ENCODE measurements around the gene CHN1.

Gene CHN1

DNA sequence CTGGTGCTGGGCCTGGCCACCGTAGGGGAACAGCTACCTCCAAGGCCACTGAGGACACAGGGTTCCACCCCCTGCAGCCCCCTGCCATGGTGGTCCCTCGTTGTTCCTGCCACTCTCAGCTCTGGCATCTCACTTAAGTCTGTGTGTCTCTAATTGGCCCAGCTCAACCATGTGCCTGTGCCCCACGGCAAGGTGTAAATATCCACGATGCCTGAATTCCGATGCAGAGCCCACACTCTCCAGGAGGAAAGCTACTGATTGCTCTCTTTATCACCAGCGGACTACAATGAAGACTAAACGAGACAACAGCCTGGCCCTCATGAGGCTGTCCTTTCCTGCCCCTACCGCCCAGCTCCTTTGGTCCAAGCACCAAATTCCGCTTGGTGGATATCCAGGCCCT is 223.9 kb downstream of the CHN1 start:
- no peak for DNase-seq

DNA sequence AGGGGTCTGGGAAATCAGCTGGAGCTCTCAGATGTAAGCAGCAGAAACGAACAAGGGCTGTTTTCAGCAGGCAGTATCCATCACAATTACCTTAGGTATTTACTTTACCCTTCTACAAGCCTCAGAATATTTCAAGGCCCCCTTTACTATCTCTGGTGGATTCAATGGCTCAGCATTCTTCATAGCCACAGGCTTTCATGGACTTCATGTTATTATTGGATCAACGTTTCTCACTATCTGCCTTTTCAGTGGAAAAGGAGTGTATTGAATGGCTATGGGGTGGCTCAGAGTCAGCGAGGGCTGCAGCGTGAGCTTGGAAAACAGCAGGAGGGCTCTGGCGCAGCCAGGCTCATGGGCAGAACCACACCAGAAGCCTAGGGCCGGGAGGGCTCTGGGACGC is 224.3 kb downstream of the CHN1 start:
- DNase-seq: no peak

DNA sequence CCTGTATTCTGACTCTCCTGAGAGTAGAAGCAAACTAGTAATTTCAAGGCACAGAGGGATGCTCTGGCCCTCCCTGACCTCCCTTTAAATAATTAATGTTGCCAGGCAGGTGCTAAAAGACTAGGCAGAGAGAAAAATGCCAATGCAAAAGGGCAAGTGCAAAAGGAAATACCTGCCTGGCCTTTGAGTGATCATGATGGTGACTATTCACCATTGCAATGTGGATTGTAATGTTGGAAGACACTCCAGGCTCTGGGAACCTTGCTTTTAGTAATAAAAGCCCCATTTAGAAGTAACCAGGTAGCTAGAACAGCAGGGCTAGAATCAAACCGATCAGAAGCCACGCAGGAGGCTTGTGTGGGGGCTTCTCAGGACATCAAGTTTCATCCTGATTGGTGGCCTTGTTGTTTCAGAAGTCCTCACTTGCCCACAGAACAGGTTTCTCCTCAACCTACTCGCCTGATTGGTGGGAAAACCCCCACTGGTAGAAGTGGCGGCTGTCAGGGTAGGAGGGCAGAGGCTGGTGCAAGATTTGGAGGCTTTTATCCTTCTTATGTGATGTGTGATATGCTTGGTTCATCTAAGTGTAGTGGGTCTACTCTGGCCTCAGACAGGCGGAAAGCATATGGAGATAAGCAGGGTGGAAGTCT is 224.9 kb downstream of the CHN1 start:
- DNase-seq: no peak

DNA sequence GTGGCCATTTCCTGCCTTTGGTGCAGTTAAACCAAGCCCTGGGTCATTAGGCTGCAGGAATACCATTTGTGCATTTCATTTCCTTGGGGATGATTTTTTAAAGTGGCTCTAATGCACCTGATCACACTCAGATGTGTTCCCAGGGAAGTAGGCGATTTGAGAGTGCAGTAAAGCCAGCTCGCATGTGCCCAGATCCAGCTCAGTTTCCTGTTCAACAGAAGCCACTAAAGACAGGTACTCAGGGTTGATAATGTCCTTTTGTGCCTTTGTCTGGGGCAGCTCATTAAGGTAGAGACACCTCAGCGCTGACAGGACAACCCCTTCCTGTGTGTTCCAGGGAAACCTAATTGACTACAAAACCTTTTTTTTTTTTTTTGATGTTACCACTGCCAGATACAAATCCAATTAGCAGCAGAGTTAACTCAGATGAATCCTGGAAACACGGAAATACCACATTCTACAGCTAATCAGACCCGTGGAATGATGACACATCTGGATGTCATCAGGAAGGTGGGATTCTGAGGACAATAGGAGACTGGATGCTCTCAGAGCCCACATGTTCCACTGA is 225.7 kb downstream of the CHN1 start:
- DNase-seq: no peak

DNA sequence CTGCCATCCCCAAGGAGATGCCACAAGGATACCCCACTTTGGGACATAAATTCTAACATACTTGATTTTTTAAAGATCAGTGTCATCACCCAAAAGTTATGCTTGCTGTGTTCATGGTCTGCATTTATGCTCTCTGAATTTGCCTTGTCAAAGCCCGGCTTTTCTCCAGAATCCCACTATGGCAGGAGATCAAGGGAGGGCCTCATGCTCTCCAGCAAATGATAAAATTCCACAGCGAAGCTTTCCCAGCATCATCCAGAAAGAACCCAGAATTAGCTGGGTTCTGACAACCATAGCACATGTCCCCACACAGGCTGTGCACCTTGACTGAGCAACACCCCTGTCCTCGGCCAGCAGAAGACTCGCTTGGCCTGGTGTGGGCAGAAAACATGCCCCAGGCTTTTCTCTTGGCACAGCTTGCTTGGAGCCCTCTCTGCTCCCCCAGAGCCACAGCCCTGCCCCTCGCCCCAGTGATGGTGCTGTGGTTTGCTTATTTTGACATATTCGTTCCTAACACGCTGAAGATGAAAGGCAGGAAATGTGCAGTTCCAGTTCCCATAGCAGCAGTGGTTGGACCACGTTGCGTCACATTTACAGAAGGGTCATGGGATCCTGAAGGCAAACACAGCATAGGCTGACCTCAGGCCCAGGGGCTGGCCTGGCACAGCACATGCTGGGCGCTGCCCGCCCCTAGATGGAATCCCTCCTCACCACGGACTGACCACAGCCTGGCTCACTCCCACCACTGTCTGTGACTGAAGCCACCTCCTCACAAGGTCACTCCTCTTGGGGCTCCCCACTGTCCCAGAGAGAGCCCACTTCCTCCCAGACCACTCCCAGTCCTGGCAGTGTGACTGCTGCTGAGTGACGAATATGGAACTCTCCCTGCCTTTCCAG is 226.8 kb downstream of the CHN1 start:
- peak; percentile 28 for DNase-seq

DNA sequence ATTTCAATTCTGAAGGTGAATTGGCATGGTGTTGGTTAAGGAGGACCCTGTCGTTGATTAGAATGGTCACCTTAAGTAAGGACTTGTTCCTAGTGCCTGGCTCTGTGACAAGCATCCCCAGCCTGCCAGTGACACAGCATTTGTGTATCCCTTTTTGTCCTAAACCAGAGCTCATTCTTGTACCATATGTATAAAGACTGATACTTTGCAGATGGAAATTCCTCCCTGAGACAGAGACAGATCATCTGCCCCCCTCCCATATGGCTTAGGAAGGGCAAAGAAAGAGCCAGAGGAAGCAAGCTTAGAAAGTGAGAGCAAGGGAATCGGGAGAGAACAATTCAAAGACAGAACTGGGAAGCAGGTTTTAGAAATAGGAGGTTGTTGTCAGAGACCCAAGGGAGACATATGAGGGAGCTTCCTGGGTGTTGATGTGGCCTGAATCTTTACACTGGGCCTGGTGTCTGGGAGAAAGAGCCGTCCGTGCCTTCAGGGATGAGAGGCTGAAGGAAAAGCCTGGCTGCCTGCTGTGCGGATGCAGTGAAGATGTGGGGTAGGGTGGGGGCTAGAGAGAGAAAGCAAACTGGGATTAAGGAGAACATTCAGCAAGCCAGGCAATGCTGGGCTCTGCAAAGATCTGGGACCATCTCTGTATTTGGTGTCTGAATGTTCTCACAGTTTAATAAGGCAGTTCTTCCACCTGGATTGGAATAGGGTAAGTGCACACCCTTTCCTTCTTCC is 227.7 kb downstream of the CHN1 start:
- DNase-seq: no peak

DNA sequence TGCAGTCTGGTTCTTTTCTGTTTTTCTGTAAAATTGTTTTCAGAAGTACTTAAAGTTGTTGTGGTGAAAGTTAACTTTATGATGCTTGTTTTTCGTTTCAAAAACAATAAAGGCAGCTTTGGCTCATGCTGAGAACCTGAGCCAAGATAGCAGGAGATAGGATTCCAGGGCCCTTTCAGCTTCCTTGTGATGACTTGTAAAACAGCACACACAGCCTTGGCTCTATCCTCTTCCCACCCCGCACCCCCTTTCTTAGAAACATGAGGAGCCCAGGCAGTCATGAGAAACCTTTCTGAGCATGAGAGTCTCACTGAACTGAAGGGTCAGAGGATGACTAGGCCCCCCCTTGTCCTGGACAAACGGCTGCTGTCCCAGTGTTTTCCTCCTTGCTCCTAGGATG is 228.5 kb downstream of the CHN1 start:
- no peak for DNase-seq

DNA sequence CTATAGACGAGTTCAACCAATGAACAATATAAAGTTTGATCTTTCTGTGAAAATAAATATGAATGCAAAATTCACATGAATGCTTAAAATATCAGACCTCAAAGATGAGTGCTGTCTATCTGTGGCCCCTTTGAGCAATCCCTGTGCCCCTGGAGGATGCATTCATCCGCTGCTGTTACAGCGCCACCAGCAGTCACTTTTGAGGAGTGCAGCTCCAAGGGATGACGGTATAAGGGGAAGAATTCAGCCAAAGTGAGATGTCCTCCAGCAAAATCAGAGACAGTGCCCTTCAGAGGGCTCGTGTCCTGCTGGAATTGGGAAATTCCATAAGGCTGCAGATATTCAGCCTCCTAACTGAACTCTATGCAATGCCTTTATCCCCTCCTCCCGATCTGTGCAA is 229.0 kb downstream of the CHN1 start:
- DNase-seq: no peak

DNA sequence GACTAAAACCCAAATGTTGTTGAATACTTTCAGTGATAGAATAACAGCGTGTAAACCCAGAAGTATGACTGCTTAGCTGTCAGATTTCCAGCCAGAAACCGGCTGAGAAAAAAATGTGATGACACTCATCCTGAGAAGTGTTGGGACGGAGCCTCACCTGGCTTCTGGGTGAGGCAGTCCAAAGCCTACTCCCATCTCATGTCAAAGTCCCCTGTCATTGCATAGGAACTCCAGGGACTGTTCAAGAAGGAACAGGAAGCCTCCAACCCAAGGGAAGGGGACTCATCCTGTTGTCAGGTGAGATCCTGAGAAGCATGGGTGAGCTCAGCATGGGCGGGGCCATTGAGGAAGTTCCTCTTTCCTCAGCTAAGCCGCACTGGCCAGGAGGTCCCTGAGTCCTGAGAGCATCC is 229.6 kb downstream of the CHN1 start:
- DNase-seq: no peak

DNA sequence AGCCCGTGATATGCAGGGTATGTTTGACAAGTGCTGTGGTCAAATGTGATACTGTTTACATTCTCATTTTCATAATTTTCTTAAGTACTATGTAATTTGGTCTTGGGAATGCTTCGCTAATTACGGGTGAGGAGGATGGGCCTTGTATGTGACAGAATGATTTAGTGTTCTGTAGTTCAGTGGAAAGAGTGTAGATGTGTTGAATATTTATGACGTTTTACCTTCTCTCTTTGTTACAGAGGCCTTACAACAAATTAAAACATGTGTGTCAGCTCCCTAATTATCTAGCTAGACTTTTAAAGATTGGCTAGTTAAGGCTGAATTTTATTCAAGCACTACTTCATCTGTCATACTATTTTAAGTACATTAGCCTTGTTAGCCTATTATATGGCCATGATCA is 230.3 kb downstream of the CHN1 start:
- no peak for DNase-seq

DNA sequence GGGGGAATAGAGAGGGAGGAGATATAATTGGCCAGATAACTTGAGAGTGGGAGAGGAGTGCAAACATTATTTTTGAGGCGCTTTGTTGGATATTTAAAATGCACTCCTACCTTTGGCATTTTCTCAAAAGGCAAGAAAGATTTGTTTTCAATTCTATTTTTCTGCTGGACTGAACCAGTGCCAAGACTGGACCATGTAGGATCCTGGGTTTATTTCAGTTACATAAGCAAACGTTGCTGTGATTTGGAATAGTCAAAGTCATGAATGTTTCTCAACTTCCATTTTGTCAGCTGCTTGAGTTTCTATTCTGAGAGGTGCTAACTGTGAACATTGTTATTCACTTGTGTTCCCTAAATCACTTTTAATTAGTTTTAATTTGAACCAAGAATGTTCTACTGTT is 232.0 kb downstream of the CHN1 start:
- DNase-seq: no peak

DNA sequence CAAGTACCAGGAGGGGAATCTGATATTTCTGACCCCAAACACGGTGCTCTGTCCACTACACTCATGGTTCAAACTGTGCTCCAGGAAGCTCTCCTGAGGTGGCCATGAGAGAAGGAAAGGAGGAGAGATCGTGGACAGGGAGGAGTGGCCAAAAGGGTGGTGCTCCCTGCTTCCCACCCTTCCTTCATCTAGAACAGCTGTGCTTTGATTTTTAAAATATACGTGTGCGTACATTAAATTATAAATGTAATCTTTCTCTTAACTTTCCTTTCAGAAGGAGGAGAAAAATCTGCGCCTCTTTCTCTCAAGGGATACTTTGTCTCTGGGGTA is 232.7 kb downstream of the CHN1 start:
- DNase-seq: no peak

DNA sequence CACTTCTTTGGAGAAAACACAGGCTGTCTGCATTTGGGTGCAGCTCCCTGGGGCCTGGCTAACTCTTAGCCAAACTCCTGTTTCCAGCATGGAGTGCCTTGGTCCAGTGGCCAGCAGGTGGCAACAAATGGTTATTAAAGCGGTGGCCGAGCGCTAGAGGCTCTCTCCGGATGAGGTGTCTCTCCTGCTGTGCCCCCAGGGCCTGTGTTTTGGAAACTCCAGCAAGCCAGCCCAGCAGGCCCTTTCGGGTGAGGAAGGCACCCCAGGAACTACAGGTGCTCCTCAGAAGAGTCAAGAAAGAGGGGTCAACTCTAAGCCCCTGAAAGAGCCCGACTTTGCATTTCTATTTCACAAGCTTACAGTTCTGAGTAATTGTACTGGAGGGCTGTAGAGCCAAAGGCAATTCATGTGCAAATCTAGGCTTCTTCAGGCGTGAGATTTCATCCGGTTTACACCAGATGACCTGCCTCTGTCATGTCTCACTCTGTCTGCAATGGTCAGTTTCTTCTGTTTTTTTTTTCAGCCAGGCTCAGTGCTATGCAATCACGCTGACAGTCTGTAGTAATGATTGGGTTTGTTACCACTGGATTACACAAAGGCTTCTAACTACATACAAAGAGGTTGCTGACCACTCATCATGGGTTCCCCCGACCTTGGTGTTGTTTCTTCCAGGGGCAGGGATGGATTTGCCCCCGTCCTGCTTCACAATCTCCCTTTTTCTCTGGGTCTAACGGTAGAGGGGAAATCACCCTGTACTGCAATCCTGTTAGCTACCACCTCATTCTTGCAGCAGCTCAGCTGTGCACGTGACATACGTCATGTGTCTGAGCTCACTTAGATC is 233.3 kb downstream of the CHN1 start:
- peak; percentile 69 for DNase-seq

DNA sequence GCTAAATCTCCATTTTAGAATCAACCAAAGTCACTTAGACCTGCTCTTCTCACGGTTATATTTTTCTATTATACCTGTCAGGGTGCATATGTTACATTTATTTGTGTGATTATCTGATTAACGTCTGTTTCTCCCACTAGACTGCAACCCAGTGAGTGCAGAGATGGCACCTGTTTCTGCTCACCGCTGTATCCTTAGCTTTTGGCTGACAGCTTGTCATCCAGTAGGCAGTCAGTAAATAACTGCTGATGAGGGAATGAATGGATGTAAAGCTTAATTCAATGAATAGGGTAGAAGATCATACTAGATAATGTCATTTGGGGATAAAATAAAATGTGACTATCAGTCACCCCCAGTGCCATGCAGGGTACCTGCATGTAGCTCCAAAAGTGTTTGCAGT is 234.0 kb downstream of the CHN1 start:
- no peak for DNase-seq

DNA sequence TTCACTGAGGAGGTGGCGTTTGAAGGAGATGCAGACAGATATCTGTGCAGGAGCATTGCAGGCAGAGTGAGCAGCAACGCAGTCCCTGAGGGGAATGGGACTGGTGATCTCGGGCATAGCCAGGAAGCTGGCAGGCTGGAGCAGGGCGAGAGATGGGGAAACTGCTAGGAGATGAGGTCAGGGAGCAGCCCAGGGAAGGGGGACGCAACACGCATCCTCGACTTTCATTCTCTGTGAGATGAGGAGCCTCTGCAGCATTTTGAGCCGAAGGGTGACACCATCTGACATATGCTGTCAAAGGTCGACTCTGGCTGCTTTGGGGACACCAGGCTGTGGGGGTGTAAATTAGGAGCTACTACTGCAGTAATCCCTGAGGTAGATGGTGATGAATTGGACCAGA is 236.6 kb downstream of the CHN1 start:
- no peak for DNase-seq

DNA sequence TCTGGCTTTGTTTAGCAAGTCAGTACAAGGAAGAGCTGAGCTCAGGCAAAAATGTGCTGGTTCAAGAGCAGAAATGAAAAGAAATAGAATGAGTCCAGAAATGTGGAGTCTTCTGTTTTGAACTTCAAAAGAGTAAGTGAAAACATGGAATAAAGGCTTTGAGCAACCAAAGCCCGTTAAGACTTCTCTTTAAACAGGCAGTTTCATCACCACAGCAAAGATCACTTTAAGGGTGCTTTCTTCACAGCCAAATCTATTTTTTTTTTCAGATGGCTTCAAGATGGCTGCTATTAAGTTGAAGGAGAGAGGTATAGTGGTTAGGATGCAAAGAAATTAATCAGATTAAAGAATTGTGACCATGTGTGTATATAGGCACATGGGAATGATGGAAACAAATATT is 238.9 kb downstream of the CHN1 start:
- DNase-seq: no peak

DNA sequence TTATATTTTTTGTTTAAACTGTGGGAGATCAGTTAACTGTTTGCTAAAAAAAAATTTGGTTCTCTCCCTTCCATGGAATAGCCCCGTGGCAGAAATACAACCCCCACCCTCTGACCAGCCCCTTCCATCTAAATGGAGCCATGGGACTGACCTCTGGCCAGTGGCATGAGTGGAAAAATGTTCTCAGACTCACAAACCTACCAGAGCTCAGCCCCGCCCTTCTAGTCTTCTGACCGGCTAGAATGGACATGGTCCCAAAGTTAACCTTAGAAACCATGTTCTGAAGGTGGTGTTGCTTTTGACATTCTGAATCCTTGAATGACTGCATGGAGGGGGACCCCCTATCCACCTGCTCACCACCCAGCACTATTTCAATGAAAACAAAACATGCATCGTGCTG is 239.6 kb downstream of the CHN1 start:
- no peak for DNase-seq

DNA sequence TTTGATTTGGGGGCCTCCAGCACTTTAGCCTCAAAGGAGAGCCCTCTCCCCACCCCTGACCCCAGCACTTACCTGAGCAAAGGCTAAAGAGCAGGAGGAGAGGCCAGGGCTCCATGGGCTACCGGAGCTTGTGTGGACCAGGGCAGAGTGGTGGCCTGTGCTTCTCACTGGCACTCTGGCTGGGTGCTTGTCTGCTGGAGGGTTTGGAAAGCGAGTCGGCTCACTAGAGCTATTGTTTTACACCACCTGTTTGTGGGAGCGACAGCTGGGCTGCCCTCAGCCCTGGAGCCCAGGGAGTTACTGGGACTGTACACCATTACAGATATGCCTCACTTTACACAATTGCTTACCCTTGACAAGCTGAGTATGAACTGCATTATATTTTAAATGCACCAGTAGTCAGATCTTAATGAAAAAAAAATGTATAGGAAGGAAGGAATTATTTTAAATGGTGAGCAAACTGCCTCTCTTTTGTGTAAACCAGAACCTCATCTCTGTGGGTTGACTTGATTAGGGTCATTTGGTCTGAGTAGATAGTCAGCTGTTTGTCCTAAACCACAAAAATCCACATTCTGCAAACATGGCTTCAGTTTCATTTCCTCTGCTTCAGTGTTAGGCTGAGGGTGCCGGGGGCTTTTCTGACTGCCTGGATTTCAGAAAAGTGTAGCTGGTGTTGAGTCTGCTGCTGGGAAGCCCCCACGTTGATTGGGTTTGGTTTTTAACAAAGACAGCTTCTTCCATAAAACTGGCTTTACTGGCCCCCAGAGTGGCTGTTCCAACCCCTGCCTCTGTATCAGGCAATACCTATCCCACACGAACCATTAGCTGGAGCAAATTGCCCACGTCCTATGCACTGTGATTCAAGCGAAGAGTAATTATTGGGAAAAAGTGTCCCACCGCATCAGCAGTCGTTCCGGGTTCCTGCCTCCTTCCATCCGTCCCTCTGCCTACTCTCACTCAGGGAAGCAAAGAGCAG is 240.6 kb downstream of the CHN1 start, which contains the start of gene CHRNA1:
CHRNA1 (minus strand) TSS at position 193 of the 976 bp plus-strand sequence; CDS start at position 115, 78 bp downstream.
- DNase-seq: no peak

DNA sequence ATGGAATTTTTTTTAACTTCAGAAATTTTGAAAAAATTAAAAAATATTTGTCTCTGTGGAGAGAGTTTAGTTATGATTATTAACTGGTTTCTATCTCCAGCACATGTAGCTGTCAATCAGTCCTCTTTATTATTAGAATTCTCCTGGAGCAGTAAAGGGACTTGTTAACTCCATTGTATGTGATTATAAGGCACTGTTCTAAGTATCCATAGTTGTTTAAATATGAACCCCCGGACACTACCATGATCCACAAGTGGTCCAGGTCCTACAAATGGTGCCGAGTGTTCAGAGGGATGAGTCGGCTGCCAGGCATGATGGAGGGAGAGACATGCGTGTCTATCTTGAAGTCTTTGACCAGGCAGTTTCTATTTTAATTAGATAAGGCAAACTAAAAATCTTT is 241.4 kb downstream of the CHN1 start:
- no peak for DNase-seq

DNA sequence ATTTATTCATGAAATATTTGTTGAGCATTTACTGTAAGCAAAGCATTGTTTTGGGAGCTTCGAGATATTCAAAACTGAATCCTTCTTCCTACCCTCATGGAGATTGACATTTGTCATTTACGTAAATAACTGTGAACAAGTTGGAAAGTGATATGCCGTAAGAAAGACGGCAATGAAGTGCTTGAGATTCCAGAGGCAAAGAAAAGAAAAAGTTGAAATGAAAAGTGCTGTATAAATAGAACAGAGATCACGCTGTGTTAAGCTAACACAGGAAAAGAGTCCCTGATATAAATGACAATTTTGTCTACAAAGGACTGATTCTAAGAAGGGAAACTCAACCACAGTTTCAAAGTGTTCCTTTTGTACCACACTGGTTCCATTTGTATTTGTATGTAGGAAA is 242.7 kb downstream of the CHN1 start:
- no peak for DNase-seq

DNA sequence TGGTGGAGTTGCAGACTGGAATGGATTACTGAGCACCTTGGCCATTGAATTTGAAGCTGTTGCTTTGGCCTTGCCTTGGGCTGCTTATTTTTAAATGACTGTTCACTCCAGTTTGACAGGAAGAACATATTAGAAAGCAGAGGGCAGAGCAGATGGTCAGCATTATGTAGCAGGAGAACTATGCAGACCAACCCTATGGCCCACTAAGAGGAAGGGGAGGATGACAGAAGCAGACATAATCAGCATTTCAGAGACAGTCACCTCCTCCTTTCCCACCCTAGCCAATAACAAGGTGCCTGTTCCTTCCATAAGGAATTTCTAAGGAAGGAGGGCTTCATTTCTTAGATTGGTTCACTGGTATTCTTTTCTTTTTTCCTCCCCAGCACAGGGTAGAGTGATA is 243.3 kb downstream of the CHN1 start:
- peak; percentile 46 for DNase-seq

All from NCI-H226 (cell line).